GM20431 (cell line): ENCODE results near the gene LMX1B.
"Not testable (repeated sequence)": the region's sequence is repeated elsewhere in the genome, so short reads cannot be mapped to it uniquely, and the experiment has no call there.

ENCODE experiments used
- in situ Hi-C: fragments of 300-500 bp; cut with MseI, MboI; formaldehyde crosslinking; loops from one replicate; pipeline ENCODE4 v1.15.0; 2020; ENCODE audit warnings: low sequenced_read_pairs; ENCODE audit not compliant: unreplicated experiment

LMX1B gene

GRCh38 chr9:126652140-126652582, 38.4 kb downstream of the LMX1B start:
- in situ Hi-C loops: no loop called here

GRCh38 chr9:126654124-126654523, 40.4 kb downstream of the LMX1B start:
- in situ Hi-C loops: no loop called here

GRCh38 chr9:126656214-126656613, 42.5 kb downstream of the LMX1B start:
- in situ Hi-C loops: not testable (repeated sequence)

GRCh38 chr9:126658201-126658825, 44.6 kb downstream of the LMX1B start:
- in situ Hi-C loops: no loop called here

GRCh38 chr9:126658956-126659555, 45.3 kb downstream of the LMX1B start:
- in situ Hi-C loops: no loop called here

GRCh38 chr9:126661122-126661520, 47.4 kb downstream of the LMX1B start:
- in situ Hi-C loops: no loop called here

GRCh38 chr9:126661521-126662251, 48.0 kb downstream of the LMX1B start:
- in situ Hi-C loops: no loop called here

- in situ Hi-C loops: no loop called here
These were observed 49.9 kb downstream of the LMX1B start for GRCh38 chr9:126663661-126664072.

GRCh38 chr9:126664900-126665643, 51.3 kb downstream of the LMX1B start:
- in situ Hi-C loops: no loop called here

GRCh38 chr9:126665644-126666035, 51.9 kb downstream of the LMX1B start:
- in situ Hi-C loops: no loop called here

- in situ Hi-C loops: no loop called here
These were observed 52.6 kb downstream of the LMX1B start for GRCh38 chr9:126666155-126666803.

GRCh38 chr9:126667190-126668055, 53.7 kb downstream of the LMX1B start:
- in situ Hi-C loops: no loop called here

GRCh38 chr9:126668058-126668457, 54.3 kb downstream of the LMX1B start:
- in situ Hi-C loops: no loop called here

GRCh38 chr9:126669108-126669507, 55.4 kb downstream of the LMX1B start:
- in situ Hi-C loops: no loop called here

GRCh38 chr9:126670270-126670669, 56.5 kb downstream of the LMX1B start:
- in situ Hi-C loops: no loop called here

GRCh38 chr9:126671381-126671831, 57.7 kb downstream of the LMX1B start:
- in situ Hi-C loops: no loop called here

GRCh38 chr9:126671983-126672382, 58.3 kb downstream of the LMX1B start:
- in situ Hi-C loops: no loop called here

GRCh38 chr9:126672634-126673284, 59.0 kb downstream of the LMX1B start:
- in situ Hi-C loops: no loop called here
